HepG2 (cell line): ENCODE measurements around the gene XXYLT1. TPM values are rescaled to one million over a fixed set of nuclear protein-coding genes. Genes with fewer than 3 reads are reported as not detected.

Source experiments
- HMG20B ChIP-seq: conservative IDR thresholded peaks from 2 replicates; pipeline ENCODE4 v1.6.1; 2016; ENCODE audit warnings: missing genetic modification reagents, missing compliant biosample characterization
- JUND ChIP-seq: sonication (generic); formaldehyde crosslinking; IDR thresholded peaks from 2 replicates; pipeline ENCODE4 v1.8.0; 2022; ENCODE audit warnings: mild to moderate bottlenecking, missing genetic modification reagents
- MBNL3 ChIP-seq: fragments of 250-450 bp; sonication (Bioruptor Pico); conservative IDR thresholded peaks from 2 replicates; pipeline ENCODE4 v1.8.0; 2022; ENCODE audit warnings: mild to moderate bottlenecking, inconsistent platforms
- NBN ChIP-seq: fragments of 450-650 bp; conservative IDR thresholded peaks from 2 replicates; pipeline ENCODE4 v1.6.1; 2017
- PHF21A ChIP-seq: sonication (generic); formaldehyde crosslinking; IDR thresholded peaks from 2 replicates; pipeline ENCODE4 v1.5.0; 2020; ENCODE audit warnings: mild to moderate bottlenecking, missing genetic modification reagents
- SRF ChIP-seq: IDR thresholded peaks from 2 replicates; pipeline ENCODE4 v1.6.1; 2011; ENCODE audit warnings: mild to moderate bottlenecking, low read depth, low read length, moderate library complexity
- SRSF1 ChIP-seq: fragments of 200-400 bp; formaldehyde crosslinking; optimal IDR thresholded peaks from 2 replicates; pipeline ENCODE3; 2017; ENCODE audit warnings: mild to moderate bottlenecking, low read depth, low read length, moderate library complexity
- TBL1XR1 ChIP-seq: fragments of 150-350 bp; IDR thresholded peaks from 2 replicates; pipeline ENCODE4 v1.6.1; 2014; ENCODE audit warnings: borderline replicate concordance, low read length; ENCODE audit not compliant: partially characterized antibody
- ZFP62 ChIP-seq: sonication (generic); formaldehyde crosslinking; IDR thresholded peaks from 2 replicates; pipeline ENCODE4 v1.4.0; 2020; ENCODE audit warnings: missing genetic modification reagents
- ZFY ChIP-seq: sonication (generic); formaldehyde crosslinking; IDR thresholded peaks from 2 replicates; pipeline ENCODE4 v1.4.0; 2020; ENCODE audit warnings: missing genetic modification reagents
- ZKSCAN8 ChIP-seq: IDR thresholded peaks from 2 replicates; pipeline ENCODE4 v1.6.1; 2016; ENCODE audit warnings: borderline replicate concordance, missing genetic modification reagents, missing compliant biosample characterization
- ZNF235 ChIP-seq: sonication (generic); formaldehyde crosslinking; IDR thresholded peaks from 2 replicates; pipeline ENCODE4 v1.8.1; 2023; ENCODE audit warnings: mild to moderate bottlenecking, missing genetic modification reagents, borderline replicate concordance
- ZNF354B ChIP-seq: sonication (generic); formaldehyde crosslinking; IDR thresholded peaks from 2 replicates; pipeline ENCODE4 v1.8.0; 2022; ENCODE audit warnings: mild to moderate bottlenecking, missing genetic modification reagents
- ZNF496 ChIP-seq: sonication (generic); formaldehyde crosslinking; IDR thresholded peaks from 2 replicates; pipeline ENCODE4 v1.8.1; 2023; ENCODE audit warnings: mild to moderate bottlenecking, moderate library complexity, missing genetic modification reagents; ENCODE audit not compliant: insufficient replicate concordance
- ZNF570 ChIP-seq: sonication (generic); formaldehyde crosslinking; IDR thresholded peaks from 2 replicates; pipeline ENCODE4 v1.4.0; 2020; ENCODE audit warnings: mild to moderate bottlenecking, missing genetic modification reagents, borderline replicate concordance
- ZNF713 ChIP-seq: sonication (generic); formaldehyde crosslinking; IDR thresholded peaks from 2 replicates; pipeline ENCODE4 v1.4.0; 2020; ENCODE audit warnings: mild to moderate bottlenecking, missing genetic modification reagents
- polyA plus RNA-seq, 8 experiments: library from polyadenylated mRNA; depleted of rRNA in 3 of 8; stranded (reverse) in 7 of 8; unstranded in 1 of 8; fragments of >200 nt; fragmentation: Illumina TruSeq in 4 of 8; extraction: Trizol in 4 of 8; gene quantifications; 2 replicates each; pipeline versions ENCODE4 v1.2.1 to v1.2.3, GENCODE V29; 2011 to 2016; ENCODE audit warnings: low read depth in 4 of 8, missing spikeins in 1 of 8, mixed read lengths in 1 of 8; ENCODE audit not compliant: insufficient read depth in 1 of 8
- total RNA-seq, 5 experiments: library from RNA; depleted of rRNA; stranded (reverse); fragments of >200 nt; fragmentation: Illumina TruSeq; extraction: Trizol; gene quantifications; 2 replicates each; pipeline ENCODE4 v1.2.3, GENCODE V29; 2016; ENCODE audit warnings: low read depth in 1 of 5
- TF ChIP-seq, protein P1 (sequence below): sonication (generic); formaldehyde crosslinking; IDR thresholded peaks from 2 replicates; pipeline ENCODE4 v1.5.0; 2020; ENCODE audit warnings: missing genetic modification reagents
- TF ChIP-seq, protein P2 (sequence below): sonication (generic); formaldehyde crosslinking; conservative IDR thresholded peaks from 2 replicates; pipeline ENCODE4 v1.4.0; 2020; ENCODE audit warnings: missing genetic modification reagents
- TF ChIP-seq, protein P3 (sequence below): sonication (generic); formaldehyde crosslinking; IDR thresholded peaks from 2 replicates; pipeline ENCODE4 v1.5.1; 2020; ENCODE audit warnings: mild to moderate bottlenecking, moderate library complexity, missing genetic modification reagents
- TF ChIP-seq, protein P4 (sequence below): sonication (generic); formaldehyde crosslinking; IDR thresholded peaks from 2 replicates; pipeline ENCODE4 v1.5.0; 2020; ENCODE audit warnings: mild to moderate bottlenecking, missing genetic modification reagents
- TF ChIP-seq, protein P5 (sequence below): sonication (generic); formaldehyde crosslinking; IDR thresholded peaks from 2 replicates; pipeline ENCODE4 v1.4.0; 2020; ENCODE audit warnings: missing genetic modification reagents

XXYLT1 gene
- total and polyA plus RNA-seq, 2 of the 13 experiments (the other 11 are each of a cell fraction or from before 2014, with no cell fraction given) = 17.7 to 19.0 TPM

DNA sequence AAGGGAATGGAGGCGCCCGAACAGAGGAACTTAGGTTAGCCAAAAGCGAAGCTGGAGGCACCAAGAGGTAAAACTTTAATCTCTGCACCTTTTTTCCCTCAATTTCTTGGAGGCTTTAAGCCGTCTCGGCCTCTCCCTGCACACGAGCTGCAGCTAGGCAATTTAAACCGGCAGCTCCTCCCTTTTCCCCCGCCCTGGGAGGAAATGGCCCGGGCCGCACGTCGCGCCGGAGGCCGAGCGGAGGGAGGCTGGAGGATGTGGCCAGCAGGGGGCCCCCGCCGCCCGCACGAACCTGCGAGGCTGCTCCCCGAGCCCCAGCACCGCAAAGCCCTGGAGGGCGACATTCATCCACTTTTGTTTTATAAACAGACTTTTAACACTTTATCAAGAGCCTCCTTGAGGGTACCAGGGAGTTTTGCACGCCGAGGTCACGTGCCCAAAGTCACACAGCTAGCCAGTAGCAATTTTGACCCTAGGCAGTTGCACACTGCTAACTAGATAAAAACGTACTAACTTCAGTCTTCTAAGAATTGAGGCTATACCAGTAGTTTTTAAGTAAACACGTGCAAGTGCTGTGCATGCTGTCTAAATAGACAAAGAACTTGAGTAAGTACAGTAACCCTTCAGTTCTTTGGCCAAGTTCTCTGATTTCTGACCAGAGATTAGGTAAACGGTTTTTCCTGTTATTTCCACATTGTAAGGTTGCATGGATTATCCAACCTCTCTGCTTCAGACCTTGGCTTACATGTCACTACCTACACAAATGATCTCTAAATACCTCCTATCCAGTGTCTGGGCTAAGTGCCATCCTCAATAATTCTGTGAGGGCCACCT, 668 bp upstream of the XXYLT1 start (continued):
- no peak for TF ChIP-seq ZNF570 (CRISPR knock-in tag)
- no peak for TF ChIP-seq ZFP62
- TF ChIP-seq, protein P1, sequence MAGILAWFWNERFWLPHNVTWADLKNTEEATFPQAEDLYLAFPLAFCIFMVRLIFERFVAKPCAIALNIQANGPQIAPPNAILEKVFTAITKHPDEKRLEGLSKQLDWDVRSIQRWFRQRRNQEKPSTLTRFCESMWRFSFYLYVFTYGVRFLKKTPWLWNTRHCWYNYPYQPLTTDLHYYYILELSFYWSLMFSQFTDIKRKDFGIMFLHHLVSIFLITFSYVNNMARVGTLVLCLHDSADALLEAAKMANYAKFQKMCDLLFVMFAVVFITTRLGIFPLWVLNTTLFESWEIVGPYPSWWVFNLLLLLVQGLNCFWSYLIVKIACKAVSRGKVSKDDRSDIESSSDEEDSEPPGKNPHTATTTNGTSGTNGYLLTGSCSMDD (CRISPR knock-in tag) = no peak
- TF ChIP-seq, protein P2, sequence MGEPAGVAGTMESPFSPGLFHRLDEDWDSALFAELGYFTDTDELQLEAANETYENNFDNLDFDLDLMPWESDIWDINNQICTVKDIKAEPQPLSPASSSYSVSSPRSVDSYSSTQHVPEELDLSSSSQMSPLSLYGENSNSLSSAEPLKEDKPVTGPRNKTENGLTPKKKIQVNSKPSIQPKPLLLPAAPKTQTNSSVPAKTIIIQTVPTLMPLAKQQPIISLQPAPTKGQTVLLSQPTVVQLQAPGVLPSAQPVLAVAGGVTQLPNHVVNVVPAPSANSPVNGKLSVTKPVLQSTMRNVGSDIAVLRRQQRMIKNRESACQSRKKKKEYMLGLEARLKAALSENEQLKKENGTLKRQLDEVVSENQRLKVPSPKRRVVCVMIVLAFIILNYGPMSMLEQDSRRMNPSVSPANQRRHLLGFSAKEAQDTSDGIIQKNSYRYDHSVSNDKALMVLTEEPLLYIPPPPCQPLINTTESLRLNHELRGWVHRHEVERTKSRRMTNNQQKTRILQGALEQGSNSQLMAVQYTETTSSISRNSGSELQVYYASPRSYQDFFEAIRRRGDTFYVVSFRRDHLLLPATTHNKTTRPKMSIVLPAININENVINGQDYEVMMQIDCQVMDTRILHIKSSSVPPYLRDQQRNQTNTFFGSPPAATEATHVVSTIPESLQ = no peak
- no peak for TF ChIP-seq JUND
- no peak for TF ChIP-seq SRSF1
- peak; percentile 47; the same call in 1 of the 2 replicates for TF ChIP-seq PHF21A (CRISPR knock-in tag)
- no peak for TF ChIP-seq NBN
- TF ChIP-seq ZKSCAN8 (CRISPR knock-in tag) = peak; percentile 82; the same call in 1 of the 2 replicates
- TF ChIP-seq MBNL3 (CRISPR knock-in tag) = no peak
- peak; percentile 25; the same call in 1 of the 2 replicates for TF ChIP-seq HMG20B (CRISPR knock-in tag)
- TF ChIP-seq ZNF496 (CRISPR knock-in tag) = no peak
- TF ChIP-seq ZNF235 = peak; percentile 64; the same call in 1 of the 2 replicates
- no peak for TF ChIP-seq TBL1XR1
- TF ChIP-seq ZNF713 (CRISPR knock-in tag) = 0 out of 2 replicates have a peak, but pooled peaks have one; percentile 6
- TF ChIP-seq, protein P3, sequence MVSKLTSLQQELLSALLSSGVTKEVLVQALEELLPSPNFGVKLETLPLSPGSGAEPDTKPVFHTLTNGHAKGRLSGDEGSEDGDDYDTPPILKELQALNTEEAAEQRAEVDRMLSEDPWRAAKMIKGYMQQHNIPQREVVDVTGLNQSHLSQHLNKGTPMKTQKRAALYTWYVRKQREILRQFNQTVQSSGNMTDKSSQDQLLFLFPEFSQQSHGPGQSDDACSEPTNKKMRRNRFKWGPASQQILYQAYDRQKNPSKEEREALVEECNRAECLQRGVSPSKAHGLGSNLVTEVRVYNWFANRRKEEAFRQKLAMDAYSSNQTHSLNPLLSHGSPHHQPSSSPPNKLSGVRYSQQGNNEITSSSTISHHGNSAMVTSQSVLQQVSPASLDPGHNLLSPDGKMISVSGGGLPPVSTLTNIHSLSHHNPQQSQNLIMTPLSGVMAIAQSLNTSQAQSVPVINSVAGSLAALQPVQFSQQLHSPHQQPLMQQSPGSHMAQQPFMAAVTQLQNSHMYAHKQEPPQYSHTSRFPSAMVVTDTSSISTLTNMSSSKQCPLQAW (CRISPR knock-in tag) = peak; percentile 81; the same call in 1 of the 2 replicates
- TF ChIP-seq SRF = no peak
- TF ChIP-seq, protein P4, sequence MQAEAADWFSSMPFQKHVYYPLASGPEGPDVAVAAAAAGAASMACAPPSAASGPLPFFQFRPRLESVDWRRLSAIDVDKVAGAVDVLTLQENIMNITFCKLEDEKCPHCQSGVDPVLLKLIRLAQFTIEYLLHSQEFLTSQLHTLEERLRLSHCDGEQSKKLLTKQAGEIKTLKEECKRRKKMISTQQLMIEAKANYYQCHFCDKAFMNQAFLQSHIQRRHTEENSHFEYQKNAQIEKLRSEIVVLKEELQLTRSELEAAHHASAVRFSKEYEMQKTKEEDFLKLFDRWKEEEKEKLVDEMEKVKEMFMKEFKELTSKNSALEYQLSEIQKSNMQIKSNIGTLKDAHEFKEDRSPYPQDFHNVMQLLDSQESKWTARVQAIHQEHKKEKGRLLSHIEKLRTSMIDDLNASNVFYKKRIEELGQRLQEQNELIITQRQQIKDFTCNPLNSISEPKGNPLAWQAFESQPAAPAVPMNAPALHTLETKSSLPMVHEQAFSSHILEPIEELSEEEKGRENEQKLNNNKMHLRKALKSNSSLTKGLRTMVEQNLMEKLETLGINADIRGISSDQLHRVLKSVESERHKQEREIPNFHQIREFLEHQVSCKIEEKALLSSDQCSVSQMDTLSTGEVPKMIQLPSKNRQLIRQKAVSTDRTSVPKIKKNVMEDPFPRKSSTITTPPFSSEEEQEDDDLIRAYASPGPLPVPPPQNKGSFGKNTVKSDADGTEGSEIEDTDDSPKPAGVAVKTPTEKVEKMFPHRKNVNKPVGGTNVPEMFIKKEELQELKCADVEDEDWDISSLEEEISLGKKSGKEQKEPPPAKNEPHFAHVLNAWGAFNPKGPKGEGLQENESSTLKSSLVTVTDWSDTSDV (CRISPR knock-in tag) = no peak
- TF ChIP-seq, protein P5, sequence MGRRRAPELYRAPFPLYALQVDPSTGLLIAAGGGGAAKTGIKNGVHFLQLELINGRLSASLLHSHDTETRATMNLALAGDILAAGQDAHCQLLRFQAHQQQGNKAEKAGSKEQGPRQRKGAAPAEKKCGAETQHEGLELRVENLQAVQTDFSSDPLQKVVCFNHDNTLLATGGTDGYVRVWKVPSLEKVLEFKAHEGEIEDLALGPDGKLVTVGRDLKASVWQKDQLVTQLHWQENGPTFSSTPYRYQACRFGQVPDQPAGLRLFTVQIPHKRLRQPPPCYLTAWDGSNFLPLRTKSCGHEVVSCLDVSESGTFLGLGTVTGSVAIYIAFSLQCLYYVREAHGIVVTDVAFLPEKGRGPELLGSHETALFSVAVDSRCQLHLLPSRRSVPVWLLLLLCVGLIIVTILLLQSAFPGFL (CRISPR knock-in tag) = no peak
- no peak; the same call in 1 of the 2 replicates for TF ChIP-seq ZFY
- TF ChIP-seq ZNF354B (CRISPR knock-in tag) = no peak
